Lower leg skin (tissue), 4 donors: ENCODE data around the gene KCTD12. TPM values are rescaled to one million over a fixed set of nuclear protein-coding genes. Genes with fewer than 3 reads are reported as not detected.

ENCODE experiments used
- DNase-seq, 2 donors: peaks; one replicate each; pipeline ENCODE4 v3.0.0-alpha.2; 2019; ENCODE audit warnings: low spot score in 2 of 2
- H3K4me3 ChIP-seq: fragments of 200-600 bp; sonication (generic); 2 replicates; pipeline ENCODE4 v1.5.1; 2017; ENCODE audit warnings: mild to moderate bottlenecking, low read depth; ENCODE audit not compliant: poor library complexity, severe bottlenecking
- CTCF ChIP-seq, 3 donors: fragments of 450-650 bp; IDR thresholded peaks; one replicate each; pipeline ENCODE4 v1.5.1; 2016; ENCODE audit warnings: antibody characterized with exemption in 3 of 3, mild to moderate bottlenecking in 3 of 3, moderate library complexity in 2 of 3
- POLR2A ChIP-seq, 2 donors: fragments of 450-650 bp; IDR thresholded peaks; one replicate each; pipeline ENCODE4 v1.6.1; 2016 to 2017; ENCODE audit warnings: antibody characterized with exemption in 2 of 2, mild to moderate bottlenecking in 1 of 2, moderate library complexity in 1 of 2
- WGBS, 2 donors: methylation state at CpG; one replicate each; pipeline ENCODE4 v1.1.5; 2018; 5-methylcytosine and 5-hydroxymethylcytosine counted together
- intact Hi-C: fragments of 100-400 bp; cut with DNase I; formaldehyde crosslinking; loops from one replicate; pipeline ENCODE4 v1.15.0; 2023; ENCODE audit warnings: low total_unique reads
- total RNA-seq, 4 donors: library from RNA; depleted of rRNA; stranded (reverse); fragments of >200 nt; gene quantifications; one replicate each; pipeline ENCODE4 v1.1.0, GENCODE V29; 2016

The KCTD12 gene
- total RNA-seq, 4 donors from 2014 or later, result 16.6 to 60.0 (median 34.5) TPM

GRCh38 chr13:76845865-76846264, 40.3 kb downstream of the KCTD12 start:
- H3K4me3 ChIP-seq, result no peak overlapping the region
- WGBS, 2 donors, result 30 to 46% methylated on average over 2 of the region's 2 CpGs
- TF ChIP-seq CTCF (IDR thresholded peaks at IDR 0.05) (no peak), POLR2A (IDR thresholded peaks at IDR 0.05) (no peak)
- DNase-seq, result no peak
- intact Hi-C loops, result no loop called here

- 88 to 92% methylated on average over 3 of the region's 3 CpGs for WGBS, 2 donors
- DNase-seq, result no peak
- no peak overlapping the region for H3K4me3 ChIP-seq
- no peak for TF ChIP-seq CTCF (IDR thresholded peaks at IDR 0.05)
- no peak for TF ChIP-seq POLR2A (IDR thresholded peaks at IDR 0.05)
- intact Hi-C loops, result no loop called here
Observed at GRCh38 chr13:76845367-76845766, 40.8 kb downstream of the KCTD12 start.

GRCh38 chr13:76837801-76838200, 48.4 kb downstream of the KCTD12 start:
- WGBS, 2 donors, result 9 to 34% methylated on average over 1 of the region's 1 CpG
- intact Hi-C loops, result no loop called here
- no peak overlapping the region for H3K4me3 ChIP-seq
- TF ChIP-seq CTCF (IDR thresholded peaks at IDR 0.05), result no peak
- no peak for TF ChIP-seq POLR2A (IDR thresholded peaks at IDR 0.05)
- DNase-seq, result no peak

- WGBS, 2 donors, result 39 to 53% methylated on average over 1 of the region's 1 CpG
- intact Hi-C loops, result no loop called here
- H3K4me3 ChIP-seq, result no peak overlapping the region
- DNase-seq, result no peak
- no peak for TF ChIP-seq CTCF (IDR thresholded peaks at IDR 0.05)
- TF ChIP-seq POLR2A (IDR thresholded peaks at IDR 0.05), result no peak
Observed at GRCh38 chr13:76836311-76836710, 49.9 kb downstream of the KCTD12 start.

- intact Hi-C loops, result no loop called here
- no peak for DNase-seq
- 80 to 93% methylated on average over 8 of the region's 8 CpGs for WGBS, 2 donors
- TF ChIP-seq CTCF (IDR thresholded peaks at IDR 0.05) (no peak), POLR2A (IDR thresholded peaks at IDR 0.05) (no peak)
- no peak overlapping the region for H3K4me3 ChIP-seq
Observed at GRCh38 chr13:76833441-76833954, 52.7 kb downstream of the KCTD12 start.
